Fibroblast of skin of abdomen (primary cell): ENCODE data around the gene FAM72C. TPM values are rescaled to one million over a fixed set of nuclear protein-coding genes. Genes with fewer than 3 reads are reported as not detected.
"Not testable (repeated sequence)": the region's sequence is repeated elsewhere in the genome, so short reads cannot be mapped to it uniquely, and the experiment has no call there.

Source experiments
- DNase-seq: peaks from one replicate; pipeline ENCODE4 v3.0.0-alpha.2; 2013
- polyA plus RNA-seq, 2 experiments: library from polyadenylated mRNA; unstranded; fragments of 120-200 nt; gene quantifications; one replicate each; pipeline ENCODE4 v1.2.1, GENCODE V29; 2013; ENCODE audit not compliant: insufficient read length in 2 of 2

Gene FAM72C
- polyA plus RNA-seq (2013, experiment 1 of 2; ENCODE audit: insufficient read length): 3.3 TPM
- 2.2 TPM for polyA plus RNA-seq (2013, experiment 2 of 2; ENCODE audit: insufficient read length)

GRCh38 chr1:143971924-143972700 is at the start of gene FAM72C:
Gene FAM72C, minus strand, starts transcription at chr1:143971986. Its CDS starts 845 bp downstream, at chr1:143971141.
- not testable (repeated sequence) for DNase-seq

DNA sequence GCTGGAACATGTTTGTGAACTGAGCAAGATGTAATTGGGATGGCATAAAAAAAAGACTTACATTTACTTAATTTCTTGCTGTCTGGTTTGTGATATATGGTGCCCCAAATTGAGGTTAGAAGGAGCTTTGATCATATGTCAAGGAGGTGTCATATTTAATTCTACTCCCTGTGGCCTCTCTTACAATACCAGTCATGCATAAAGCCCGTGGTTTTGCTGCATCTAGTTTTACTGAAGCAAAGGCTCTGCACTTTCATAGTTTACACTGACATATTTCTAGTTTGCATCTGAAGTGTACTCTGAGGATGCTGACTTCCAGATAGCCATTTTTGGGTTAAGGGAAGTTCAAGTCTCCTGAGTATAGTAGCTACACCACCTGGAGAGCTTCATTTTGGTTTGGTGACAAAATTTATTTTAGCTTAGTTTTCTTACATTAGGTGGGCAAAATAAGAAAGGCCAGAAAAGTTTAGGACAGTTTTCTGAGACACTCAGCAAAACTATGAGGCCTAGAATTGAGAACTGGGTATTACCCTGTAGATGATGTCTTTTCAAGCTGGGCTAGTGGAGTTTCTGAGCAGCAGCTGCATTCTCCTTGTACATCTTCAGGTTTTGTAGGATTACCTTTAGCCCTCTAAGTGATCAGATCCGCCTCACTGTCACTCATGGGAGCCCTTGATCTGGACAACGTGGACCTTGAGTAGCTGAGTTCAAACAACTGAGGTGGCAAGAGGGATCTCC is 48.4 kb upstream of the FAM72C start:
- not testable (repeated sequence) for DNase-seq

DNA sequence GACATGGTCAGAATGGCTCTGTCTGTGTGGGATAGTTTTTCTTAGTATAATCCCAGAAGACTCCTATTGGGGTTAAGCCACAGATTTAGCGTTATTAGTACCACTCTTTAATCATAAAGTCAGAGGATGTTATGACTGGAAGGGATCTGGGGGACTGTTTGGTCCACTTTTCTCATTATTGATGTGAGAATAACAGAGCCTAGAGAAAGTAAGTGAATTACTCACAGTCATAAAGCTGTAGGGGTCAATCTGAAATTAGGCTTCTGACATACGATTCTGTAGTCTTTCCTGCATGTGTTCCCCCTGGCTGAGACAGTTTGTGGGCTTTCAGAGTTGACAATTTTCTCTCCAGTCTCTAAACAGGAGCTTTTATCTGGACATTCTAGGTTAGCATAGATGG is 47.3 kb upstream of the FAM72C start:
- not testable (repeated sequence) for DNase-seq

- peak; percentile 1 for DNase-seq
Measured at GRCh38 chr1:144015180-144015966, 43.6 kb upstream of the FAM72C start.

DNA sequence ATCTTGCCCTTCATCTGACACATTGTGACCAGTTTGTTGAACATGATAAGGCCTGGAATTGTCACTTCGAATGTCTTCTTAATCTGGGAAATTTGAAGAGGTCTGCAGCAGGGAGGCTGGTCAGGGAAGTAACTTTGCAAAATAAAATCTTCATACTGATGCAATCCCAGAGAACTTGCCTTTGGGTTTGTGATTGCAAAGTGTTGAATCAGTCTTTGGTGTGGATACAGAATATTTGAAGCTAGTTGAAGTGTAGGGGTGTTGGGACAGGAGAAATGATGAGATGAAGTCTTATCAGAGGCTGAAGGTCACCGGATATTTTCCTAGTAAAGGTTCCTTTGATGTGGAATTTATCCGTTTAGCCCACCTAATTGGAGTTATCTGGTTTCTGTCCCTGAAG is 42.7 kb upstream of the FAM72C start:
- not testable (repeated sequence) for DNase-seq

- not testable (repeated sequence) for DNase-seq
Measured at GRCh38 chr1:144014121-144014520, 42.3 kb upstream of the FAM72C start.

DNA sequence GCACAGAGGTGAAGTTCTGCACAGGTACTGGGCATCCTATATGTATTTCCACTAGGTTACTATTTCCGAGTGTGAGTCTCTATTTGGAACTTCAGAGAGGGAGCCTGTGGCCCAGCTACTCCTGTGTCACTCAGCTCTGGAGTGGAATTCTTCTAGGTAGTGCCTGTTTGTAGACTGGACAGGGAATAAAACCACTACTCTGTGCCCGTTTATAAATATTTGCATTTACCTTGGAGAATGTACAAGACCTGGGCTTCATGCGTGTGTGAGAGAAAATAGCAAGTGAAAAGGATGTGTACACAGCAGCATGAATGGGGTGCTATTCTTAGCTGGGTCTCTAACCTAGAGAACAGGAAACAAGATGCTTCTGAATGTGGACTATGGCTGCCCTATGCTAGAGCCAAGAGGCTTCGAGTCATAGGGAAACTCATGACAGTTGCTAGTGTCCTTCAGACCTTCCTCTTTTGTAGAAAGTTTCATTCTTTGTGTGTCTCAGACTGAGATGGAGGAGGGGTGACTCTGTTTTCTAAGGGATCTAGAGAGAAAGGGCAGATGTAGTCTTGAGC is 40.5 kb upstream of the FAM72C start:
- not testable (repeated sequence) for DNase-seq

DNA sequence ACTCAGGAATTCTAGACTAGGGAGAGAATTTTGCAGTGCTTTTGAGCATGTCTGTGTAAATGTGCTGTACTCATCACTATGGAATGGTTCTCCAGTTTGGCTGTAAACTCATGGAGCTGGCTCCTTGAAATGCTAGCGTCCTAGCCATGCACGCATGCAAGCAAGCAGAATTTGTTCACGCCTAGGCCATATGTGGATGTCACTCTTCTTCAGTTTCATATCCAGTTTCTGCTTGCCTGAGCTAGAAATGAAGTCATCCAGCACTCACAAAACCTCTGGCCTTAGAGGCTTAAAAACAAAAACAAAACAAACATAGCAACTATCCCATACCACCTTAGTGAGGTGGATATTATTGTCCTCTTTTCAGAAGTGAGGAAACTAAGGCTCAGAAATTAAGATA is 37.6 kb upstream of the FAM72C start:
- DNase-seq: not testable (repeated sequence)

- not testable (repeated sequence) for DNase-seq
Measured at GRCh38 chr1:144004259-144004658, 32.5 kb upstream of the FAM72C start.

DNA sequence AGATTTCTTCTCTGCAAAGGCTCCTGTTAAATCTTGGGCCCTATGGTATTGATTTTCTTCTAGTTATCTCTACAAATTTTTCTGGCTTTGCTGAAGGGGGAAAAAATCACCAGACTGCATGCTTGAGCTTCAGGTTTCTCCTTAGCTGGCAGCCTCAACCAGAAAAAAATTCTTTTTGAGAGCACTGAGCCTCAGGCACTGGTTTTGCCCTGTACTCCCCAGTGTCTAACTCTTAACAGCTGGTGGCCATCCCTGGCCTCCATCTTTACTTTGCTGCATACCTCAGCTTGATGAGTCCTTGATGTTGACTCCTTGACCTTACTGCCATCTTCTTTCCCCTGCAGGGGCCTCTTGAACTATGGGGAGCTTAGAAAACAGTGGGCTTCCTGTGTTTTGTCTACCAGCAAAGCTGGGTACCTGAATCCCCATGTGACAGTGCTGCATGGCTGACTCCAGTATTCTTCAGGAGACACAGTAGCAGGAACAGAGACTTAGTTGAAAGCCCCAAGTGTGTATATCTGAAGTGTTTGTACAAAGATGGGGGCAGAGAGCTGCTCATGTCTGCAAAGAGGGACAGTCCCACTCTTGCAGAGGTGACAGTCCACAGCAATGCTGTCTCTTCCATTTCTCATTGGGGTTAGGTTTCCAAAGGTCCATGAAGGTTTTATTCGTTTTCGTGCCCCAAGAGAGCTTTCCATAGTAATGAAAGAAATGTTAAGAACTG is 31.7 kb upstream of the FAM72C start:
- not testable (repeated sequence) for DNase-seq

DNA sequence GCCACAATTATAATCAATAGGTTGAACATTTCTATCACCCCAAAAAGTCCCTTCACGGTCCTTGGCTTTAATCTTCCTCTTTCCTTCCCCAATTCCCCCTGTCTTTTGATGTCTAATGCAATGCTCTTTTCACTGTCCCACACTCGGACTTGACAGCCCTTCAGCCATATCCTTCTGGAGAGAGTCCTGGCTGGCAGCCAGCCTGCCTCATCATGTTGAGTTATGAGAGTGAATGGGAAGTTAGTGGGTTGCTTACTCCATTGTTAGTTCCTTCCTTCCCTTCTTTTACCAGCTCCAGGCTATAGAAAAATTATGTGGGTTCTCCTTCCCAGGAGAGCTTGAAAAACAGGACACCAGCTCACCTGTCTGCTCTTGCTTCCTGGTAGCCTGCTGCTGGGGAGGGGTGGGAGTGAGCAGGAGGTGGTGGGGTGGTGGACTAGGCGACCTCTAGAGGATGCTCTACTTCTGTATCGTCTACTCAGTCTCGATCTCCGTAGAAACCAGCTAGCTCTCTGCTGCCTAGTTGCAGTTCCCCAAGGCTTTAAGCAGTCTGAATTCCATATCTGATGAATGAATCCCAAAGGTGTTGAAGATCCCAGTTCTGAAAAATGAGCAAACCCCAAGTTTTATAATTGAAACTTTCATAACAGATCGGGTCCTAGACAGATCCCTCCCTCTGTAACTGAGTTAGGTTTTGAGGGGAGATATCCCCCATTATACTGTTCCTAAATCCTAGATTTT is 30.5 kb upstream of the FAM72C start:
- DNase-seq: not testable (repeated sequence)

- not testable (repeated sequence) for DNase-seq
Measured at GRCh38 chr1:144001077-144001476, 29.3 kb upstream of the FAM72C start.

- DNase-seq: not testable (repeated sequence)
Measured at GRCh38 chr1:143996020-143996419, 24.2 kb upstream of the FAM72C start.

DNA sequence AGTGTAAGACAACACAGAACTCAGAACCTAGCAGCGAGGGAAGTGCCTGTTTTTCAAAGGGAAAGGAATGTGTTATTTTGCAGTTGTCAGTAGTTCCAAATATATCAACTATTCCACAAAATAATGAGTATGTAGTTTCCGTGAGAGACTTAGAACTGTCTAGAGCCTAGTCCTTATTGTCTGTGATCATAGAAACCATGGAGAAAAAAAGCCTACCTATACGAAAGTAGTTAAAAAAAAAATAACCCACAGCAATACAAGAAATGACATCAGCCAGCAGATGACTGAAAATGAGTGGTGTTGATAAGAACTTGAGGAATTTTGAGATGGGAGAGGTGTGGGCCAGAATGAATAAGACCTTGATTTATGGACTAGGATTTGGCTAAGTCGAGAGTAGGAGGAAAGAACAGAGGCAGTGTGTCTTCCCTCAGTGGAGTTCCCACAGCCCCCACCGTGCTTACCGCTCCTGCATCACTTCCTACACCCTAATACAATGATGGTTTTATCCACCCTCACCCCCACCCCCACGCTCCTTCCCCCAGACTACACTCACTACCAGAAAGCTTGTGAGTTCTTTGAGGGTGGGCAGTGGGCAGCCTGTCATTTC is 21.6 kb upstream of the FAM72C start:
- not testable (repeated sequence) for DNase-seq

DNA sequence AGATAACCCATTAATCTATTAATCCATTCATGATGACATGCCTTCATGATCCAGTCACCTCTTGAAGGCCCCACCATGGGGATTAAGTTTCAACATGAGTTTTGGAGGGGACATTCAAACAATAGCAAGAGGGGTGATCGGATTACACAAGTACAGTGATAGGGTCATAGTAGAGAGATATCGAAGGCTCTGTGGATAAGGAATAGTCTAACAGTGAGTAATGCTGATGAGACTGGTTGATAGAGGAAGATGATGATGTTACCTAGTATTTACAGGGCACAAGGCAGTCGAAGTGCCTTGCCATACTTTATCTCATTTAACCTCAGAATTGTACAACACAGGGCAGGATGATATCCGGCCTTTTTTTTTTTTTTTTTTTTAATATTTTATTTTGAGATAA is 18.9 kb upstream of the FAM72C start:
- DNase-seq: not testable (repeated sequence)

- DNase-seq: not testable (repeated sequence)
Measured at GRCh38 chr1:143989719-143990118, 17.9 kb upstream of the FAM72C start.

DNA sequence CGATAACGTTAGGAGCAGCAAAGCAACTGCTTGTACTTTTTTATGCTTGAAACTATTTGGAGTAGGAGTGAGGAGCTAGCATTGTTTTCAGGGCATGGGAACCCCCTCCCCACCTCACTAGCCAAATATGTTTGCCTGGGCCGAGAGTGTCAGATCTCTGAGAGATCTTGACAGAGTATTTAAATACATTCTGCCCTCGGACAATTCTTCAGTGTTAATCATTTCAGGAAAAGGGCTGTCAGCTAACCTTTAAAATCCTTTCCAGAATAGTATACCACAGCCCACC is 17.6 kb upstream of the FAM72C start:
- DNase-seq: not testable (repeated sequence)

- DNase-seq: not testable (repeated sequence)
Measured at GRCh38 chr1:143988602-143989426, 17.0 kb upstream of the FAM72C start.

GRCh38 chr1:143987868-143988267 is 16.1 kb upstream of the FAM72C start:
- DNase-seq: not testable (repeated sequence)
